Ureter (tissue), 1 donor: ENCODE data around the gene MGAT5. TPM values are rescaled to one million over a fixed set of nuclear protein-coding genes. Genes with fewer than 3 reads are reported as not detected.

ENCODE experiments used
- DNase-seq: peaks from one replicate; pipeline ENCODE4 v3.0.0-alpha.2; 2020; ENCODE audit warnings: low spot score
- total RNA-seq: library from RNA; stranded (reverse); gene quantifications from one replicate; pipeline ENCODE4 v1.2.4, GENCODE V29; 2023
- donor health status: DM: yes; HTN: yes; CAD: no.

Gene MGAT5
- total RNA-seq, 1 donor from 2014 or later, result 56.3 TPM

GRCh38 chr2:134397146-134397896 lies 143.4 kb downstream of the MGAT5 start:
- no peak for DNase-seq

DNA sequence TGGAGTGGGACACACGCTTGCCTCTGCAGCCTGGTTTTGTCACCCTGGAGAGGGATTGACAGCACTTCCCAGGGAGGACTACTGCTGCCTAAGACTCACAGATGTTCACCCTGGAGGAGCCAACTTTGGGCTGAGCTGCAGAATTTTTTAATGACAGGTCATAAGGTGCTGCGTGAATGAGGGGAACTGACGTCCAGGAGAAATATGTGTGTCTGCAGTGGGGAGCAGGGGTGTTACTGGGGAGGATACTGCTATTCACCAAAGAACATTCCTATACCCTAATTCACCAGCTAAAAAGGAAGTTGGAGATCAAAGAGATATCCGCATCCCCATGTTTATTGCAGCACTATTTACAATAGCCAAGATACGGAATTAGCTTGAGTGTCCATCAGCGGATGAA lies 144.4 kb downstream of the MGAT5 start:
- DNase-seq, result no peak

DNA sequence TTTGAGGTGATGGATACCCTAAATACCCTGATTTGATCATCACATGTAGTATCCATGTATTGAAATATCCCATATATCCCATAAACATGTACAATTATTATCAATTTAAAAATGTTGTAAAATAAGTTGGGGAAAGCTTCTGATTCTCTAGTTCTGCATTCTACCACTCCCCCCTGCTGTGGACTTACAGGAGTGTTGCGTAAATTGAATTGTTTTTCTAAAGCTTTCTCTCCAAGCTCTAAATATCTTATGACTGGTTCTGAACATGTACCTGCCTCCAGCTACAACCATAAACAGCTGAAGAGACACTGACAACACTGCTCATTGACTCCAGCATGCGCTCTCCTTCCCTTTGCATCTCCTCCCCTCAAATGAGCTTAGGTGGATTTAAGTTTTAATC lies 145.2 kb downstream of the MGAT5 start:
- DNase-seq, result no peak

DNA sequence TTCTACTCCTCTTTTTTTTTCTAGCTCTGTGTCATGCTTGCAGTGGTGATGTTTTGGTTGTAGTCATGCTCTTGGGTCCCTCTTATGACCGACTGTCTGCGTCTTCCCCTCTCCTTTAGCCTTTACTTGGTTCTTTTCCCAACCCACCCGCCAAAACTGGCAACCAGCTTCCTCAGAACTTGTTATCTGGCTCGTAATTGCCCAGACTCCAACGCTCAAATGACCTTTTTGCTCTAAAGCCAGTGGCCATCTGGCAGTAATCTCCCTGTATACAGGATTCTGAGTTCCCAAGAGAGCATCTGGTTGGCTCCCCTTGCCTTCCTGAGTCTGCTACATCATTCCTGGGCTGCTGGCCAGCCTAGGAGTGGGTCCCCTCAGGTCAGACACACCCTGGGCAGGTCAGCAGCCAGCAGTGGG lies 147.2 kb downstream of the MGAT5 start:
- no peak for DNase-seq

DNA sequence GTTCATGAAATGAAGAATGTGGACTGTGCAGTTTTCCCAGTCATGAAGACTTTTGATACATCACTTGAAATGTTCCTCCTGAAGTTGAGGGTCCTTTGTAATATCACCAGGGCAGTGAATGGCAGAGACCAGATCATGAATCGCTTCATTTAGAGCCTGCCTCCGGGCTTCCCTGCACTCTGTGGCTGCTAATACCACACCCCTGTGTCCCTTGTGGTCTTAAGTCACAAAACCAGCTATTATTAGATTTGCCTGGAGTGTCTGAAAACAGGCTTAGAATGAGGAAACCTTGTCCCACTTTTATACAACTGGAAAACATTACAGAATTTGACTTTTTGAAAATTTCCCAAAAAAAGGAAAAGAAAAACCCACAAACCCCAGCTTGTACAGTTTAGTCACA lies 147.9 kb downstream of the MGAT5 start:
- DNase-seq, result no peak

DNA sequence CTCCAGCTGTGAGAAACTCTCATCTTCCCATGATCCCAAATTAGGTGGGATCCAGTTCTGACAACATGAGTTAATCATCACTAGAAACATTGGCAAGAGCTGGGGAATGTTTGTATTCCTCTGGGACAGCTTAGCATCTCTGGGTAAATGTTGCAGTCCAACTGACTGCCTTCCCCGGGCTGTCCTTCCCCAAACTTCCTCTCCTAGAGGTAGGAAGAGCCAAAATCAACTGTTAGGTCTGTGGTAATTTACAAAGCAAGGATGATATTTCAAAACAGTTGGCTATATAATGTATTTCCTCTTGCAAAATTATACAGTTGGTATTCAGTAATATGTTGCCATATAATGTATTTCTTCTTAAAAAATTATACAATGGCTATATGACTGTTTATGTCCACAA lies 148.5 kb downstream of the MGAT5 start:
- no peak for DNase-seq

DNA sequence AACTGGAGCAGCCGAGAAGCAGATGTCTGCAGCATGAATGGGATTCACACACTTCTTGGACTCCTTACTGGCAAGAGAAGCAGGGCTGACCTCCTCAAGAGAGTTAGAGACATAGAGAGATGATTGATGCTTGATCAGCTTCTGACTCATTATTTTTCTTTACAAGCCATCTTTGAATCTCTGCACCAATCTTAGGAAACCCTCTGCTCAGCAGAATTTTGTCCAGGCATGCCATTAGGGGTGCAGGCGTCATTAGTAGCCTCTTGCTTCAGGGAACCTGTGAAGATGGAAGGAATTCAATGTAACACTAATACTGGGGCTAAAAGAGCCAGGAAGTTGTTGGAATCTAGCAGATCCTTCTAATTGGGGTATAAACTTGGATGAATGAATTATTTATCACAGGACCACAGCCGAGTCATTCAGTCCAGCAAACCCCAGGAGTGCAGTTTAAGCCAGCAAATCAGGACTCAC lies 151.8 kb downstream of the MGAT5 start:
- DNase-seq, result no peak

- no peak for DNase-seq
These were observed 152.4 kb downstream of the MGAT5 start for GRCh38 chr2:134406311-134406710.

GRCh38 chr2:134406736-134407135 lies 152.9 kb downstream of the MGAT5 start:
- DNase-seq, result no peak

DNA sequence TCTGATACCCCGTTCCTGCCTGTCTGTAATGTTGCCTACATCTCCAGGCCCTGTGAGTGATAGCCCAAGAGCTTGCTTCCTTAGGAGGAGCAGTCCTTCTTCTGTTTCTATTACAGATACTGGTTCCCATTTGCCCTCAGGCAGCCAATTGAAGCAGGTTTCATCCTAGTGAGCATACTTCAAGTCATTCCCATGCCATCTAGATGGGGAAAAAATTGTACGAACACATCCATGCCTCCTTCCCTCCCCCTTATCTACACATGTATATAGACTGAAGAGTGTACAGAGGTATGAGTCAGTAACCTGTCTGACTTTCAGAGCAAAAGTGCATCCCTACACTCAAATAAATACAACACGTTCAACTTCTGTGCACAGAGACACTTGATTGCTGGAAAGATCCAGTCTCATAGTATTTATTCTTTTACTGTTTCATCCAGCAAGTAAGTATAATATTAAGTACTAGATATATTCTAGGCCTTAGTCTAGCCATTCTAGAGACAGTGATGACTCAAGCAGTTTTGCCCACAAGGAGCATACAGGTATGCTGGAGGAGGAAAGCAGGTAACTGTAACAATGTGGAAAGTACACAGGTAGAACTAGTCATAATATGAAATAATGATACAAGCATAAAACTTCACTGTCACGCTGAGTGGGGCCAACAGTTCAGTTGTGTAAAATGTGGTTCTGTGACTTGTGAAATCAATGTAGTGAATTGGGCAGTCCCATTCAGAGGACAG lies 153.4 kb downstream of the MGAT5 start:
- DNase-seq, result no peak

DNA sequence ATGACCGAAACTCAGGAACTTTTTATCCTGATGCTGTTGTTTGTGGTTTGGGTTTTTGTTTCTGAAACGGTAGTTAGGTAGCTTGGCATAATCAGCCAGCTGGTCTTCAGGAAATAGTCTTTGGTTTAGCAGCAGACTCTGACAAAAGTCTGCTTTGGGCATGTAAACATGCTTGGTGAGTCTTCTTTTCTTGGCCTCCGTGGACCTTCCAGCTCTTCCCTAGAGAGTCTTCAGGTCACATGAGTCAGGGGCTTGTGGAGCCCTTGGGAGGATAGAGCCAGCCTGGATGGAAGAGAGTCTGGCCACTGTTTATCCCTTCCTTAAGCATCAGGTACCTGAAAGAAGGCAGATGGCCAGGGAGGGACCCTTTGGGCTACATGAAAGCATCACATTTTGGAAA lies 154.5 kb downstream of the MGAT5 start:
- no peak for DNase-seq

GRCh38 chr2:134408791-134409190 lies 154.9 kb downstream of the MGAT5 start:
- DNase-seq, result no peak

- no peak for DNase-seq
These were observed 156.1 kb downstream of the MGAT5 start for GRCh38 chr2:134410006-134410405.

DNA sequence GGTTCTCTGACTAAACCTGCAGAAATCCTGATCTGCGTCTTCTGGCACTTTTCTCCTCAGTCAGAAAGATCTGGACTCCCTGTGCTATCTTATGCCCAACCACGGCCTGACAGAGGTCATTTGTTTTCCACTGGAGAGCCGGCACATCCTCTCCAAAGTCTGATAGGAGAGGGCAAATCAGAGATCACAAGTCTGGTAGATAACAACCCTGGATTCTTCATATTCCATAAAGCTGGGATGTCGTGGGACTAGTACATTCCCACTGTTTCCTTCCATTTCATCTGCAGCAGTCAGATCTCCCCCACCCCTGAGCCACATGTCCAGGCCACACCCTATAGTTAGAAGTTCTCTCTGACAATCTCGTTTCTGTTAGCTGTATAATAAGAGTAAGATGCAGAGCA lies 157.0 kb downstream of the MGAT5 start:
- no peak for DNase-seq

GRCh38 chr2:134411279-134411827 lies 157.5 kb downstream of the MGAT5 start:
- no peak for DNase-seq

- DNase-seq, result peak; percentile 79
These were observed 158.2 kb downstream of the MGAT5 start for GRCh38 chr2:134411828-134412638.

- DNase-seq, result no peak
These were observed 158.7 kb downstream of the MGAT5 start for GRCh38 chr2:134412639-134412999.

DNA sequence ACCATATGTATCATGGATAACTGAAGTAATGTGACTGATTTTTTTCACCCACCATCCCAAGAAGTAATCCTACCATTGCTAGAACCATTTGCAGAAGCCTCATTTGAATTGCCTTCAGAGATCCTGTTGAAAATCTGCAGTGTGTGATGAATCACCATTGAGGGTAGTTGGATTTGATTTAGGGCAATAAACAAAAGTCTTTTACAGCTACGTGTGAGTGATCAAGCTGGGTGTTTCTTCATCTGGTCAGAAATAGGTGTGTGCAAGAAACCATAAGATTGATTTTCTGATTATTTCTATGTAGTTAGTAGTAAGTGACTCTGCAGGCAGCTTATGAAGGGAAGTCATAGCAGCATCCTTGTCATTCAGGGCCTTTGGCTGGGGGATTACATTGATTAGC lies 159.6 kb downstream of the MGAT5 start:
- DNase-seq, result no peak

GRCh38 chr2:134413912-134414311 lies 160.0 kb downstream of the MGAT5 start:
- DNase-seq, result no peak

DNA sequence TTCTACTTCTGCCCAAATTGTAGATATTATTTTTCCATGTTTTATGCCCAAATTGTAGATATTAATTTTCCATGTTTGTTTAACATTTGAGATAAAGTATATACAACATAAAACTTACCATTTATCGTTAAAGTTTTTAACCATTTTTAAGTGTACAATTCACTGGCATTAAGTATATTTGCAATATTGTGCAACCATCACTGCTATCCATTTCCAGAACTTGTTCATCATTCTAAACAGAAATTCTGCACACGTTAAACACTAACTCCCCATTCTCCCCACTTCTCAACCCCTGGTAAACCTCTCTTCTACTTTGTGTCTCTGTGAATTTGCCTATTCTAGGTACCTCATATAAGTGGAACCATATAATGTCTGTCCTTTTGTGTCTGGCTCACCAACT lies 162.1 kb downstream of the MGAT5 start:
- DNase-seq, result no peak

GRCh38 chr2:134416637-134417036 lies 162.8 kb downstream of the MGAT5 start:
- no peak for DNase-seq

GRCh38 chr2:134417968-134418582 lies 164.2 kb downstream of the MGAT5 start:
- DNase-seq, result no peak
